CD4-positive, alpha-beta T cell (primary cell): ENCODE measurements around the gene DECR2. TPM values are rescaled to one million over a fixed set of nuclear protein-coding genes. Genes with fewer than 3 reads are reported as not detected.

Experiments
- ATAC-seq: fragments of 200-7000 bp; cut with Tn5 transposase; one replicate; pipeline ENCODE4 v1.10.0; 2022; ENCODE audit warnings: mild to moderate bottlenecking; ENCODE audit not compliant: poor library complexity
- CTCF ChIA-PET: fragments of 350-600 bp; sonication (Branson Sonifier 250); formaldehyde crosslinking; loops from one replicate; lab custom pipeline; 2021; ENCODE audit warnings: antibody characterized with exemption, inconsistent platforms; lab: Charles Lee
- POLR2A ChIA-PET: fragments of 350-600 bp; sonication (Branson Sonifier 250); formaldehyde crosslinking; loops from one replicate; lab custom pipeline; 2021; ENCODE audit warnings: antibody characterized with exemption, inconsistent platforms; lab: Charles Lee
- DNase-seq, 14 experiments: peaks; one replicate each; pipeline ENCODE4 v3.0.0-alpha.2; 2013 to 2020; ENCODE audit warnings: mixed read lengths in 2 of 14
- H3K27ac ChIP-seq, 2 donors: one replicate each; pipeline versions ENCODE4 v1.5.1 to v1.7.0; 2013; ENCODE audit warnings: low read length in 2 of 2, low read depth in 1 of 2, mild to moderate bottlenecking in 1 of 2
- H3K27me3 ChIP-seq, 2 experiments: 1 replicate in 1 of 2; 2 replicates in 1 of 2; pipeline versions ENCODE4 v1.6.1 to v1.7.0; 2013; ENCODE audit warnings: low read length in 2 of 2, control low read depth in 1 of 2, mild to moderate bottlenecking in 1 of 2, moderate library complexity in 1 of 2; ENCODE audit not compliant: insufficient read depth in 2 of 2, control insufficient read depth in 1 of 2
- H3K36me3 ChIP-seq: one replicate; pipeline ENCODE4 v1.6.1; 2013; ENCODE audit warnings: low read length, control low read depth; ENCODE audit not compliant: insufficient read depth
- H3K4me1 ChIP-seq: one replicate; pipeline ENCODE4 v1.6.1; 2013; ENCODE audit warnings: low read length, control low read depth; ENCODE audit not compliant: insufficient read depth
- H3K4me3 ChIP-seq: one replicate; pipeline ENCODE4 v1.5.1; 2013; ENCODE audit warnings: mild to moderate bottlenecking, low read length, moderate library complexity
- H3K9me3 ChIP-seq, 2 experiments: 1 replicate in 1 of 2; 2 replicates in 1 of 2; pipeline versions ENCODE4 v1.6.1 to v1.7.0; 2013; ENCODE audit warnings: low read length in 2 of 2, mild to moderate bottlenecking in 2 of 2, control low read depth in 1 of 2, moderate library complexity in 1 of 2; ENCODE audit not compliant: control insufficient read depth in 1 of 2, insufficient read depth in 1 of 2
- H3K27ac Mint-ChIP-seq: one replicate; pipeline ENCODE4 v1.8.0; 2020; ENCODE audit warnings: mixed read lengths
- H3K27me3 Mint-ChIP-seq: one replicate; pipeline ENCODE4 v1.8.0; 2021; ENCODE audit warnings: mixed read lengths
- H3K36me3 Mint-ChIP-seq: one replicate; pipeline ENCODE4 v1.8.0; 2021; ENCODE audit warnings: low read depth, mixed read lengths
- H3K4me1 Mint-ChIP-seq: one replicate; pipeline ENCODE4 v1.8.0; 2021; ENCODE audit warnings: low read depth, mixed read lengths
- H3K4me3 Mint-ChIP-seq: one replicate; pipeline ENCODE4 v1.8.0; 2020; ENCODE audit warnings: mild to moderate bottlenecking, mixed read lengths
- H3K9me3 Mint-ChIP-seq: one replicate; pipeline ENCODE4 v1.8.0; 2020; ENCODE audit warnings: mixed read lengths
- CTCF ChIP-seq: fragments of 200-600 bp; IDR thresholded peaks from one replicate; pipeline ENCODE4 v1.8.0; 2022; ENCODE audit warnings: antibody characterized with exemption, mild to moderate bottlenecking
- intact Hi-C, 2 experiments: fragments of 100-400 bp; cut with DNase I in 1 of 2; cut with micrococcal nuclease in 1 of 2; formaldehyde crosslinking; loops; one replicate each; pipeline versions ENCODE4 v1.15.1 to v1.9.0; 2023 to 2025; cut with DNase I, micrococcal nuclease
- total RNA-seq, 174 experiments: library from RNA in 2 of 174; stranded (reverse) in 2 of 174; gene quantifications; one replicate each; pipeline ENCODE4 v1.2.3 and lab custom pipeline; 2021 to 2026

Gene DECR2
- total RNA-seq, 2 experiments from 2014 or later: 5.7 to 7.0 TPM

- no peak for TF ChIP-seq CTCF
- POLR2A ChIA-PET: no interaction called here
- Mint-ChIP-seq H3K9me3 (no peaks in the 10 kb centered on the region), H3K27ac (no peak overlapping the region), H3K27me3 (no peaks in the 10 kb centered on the region), H3K4me3 (no peak overlapping the region), H3K4me1 (no peaks in the 10 kb centered on the region), H3K36me3 (no peaks in the 10 kb centered on the region)
- Histone ChIP-seq H3K4me1 (peaks cover 2% of the 10 kb centered on the region), H3K27me3 (no peaks in the 10 kb centered on the region), H3K9me3 (no peaks in the 10 kb centered on the region), H3K27ac (no peak overlapping the region), H3K4me3 (no peak overlapping the region), H3K36me3 (no peaks in the 10 kb centered on the region)
- CTCF ChIA-PET: no interaction called here
- DNase-seq (no peak), ATAC-seq (no peak)
- intact Hi-C loops: loop anchor here in 1 of 2 experiments (10.0 kb wide), 1 partner anchor 1378 kb away; the partner anchor contains the start of genes NUBP2 and SPSB3
These were observed 5.6 kb downstream of the DECR2 start for GRCh38 chr16:407253-407652.

GRCh38 chr16:410516-411178 lies 9.0 kb downstream of the DECR2 start:
- TF ChIP-seq CTCF: no peak
- ChIA-PET POLR2A (no interaction called here), CTCF (no interaction called here)
- Mint-ChIP-seq H3K4me1 (no peaks in the 10 kb centered on the region), H3K36me3 (no peaks in the 10 kb centered on the region), H3K4me3 (no peak overlapping the region), H3K27ac (no peak overlapping the region), H3K27me3 (no peaks in the 10 kb centered on the region), H3K9me3 (no peaks in the 10 kb centered on the region)
- H3K36me3 ChIP-seq: no peaks in the 10 kb centered on the region
- DNase-seq: no peak
- H3K27me3 ChIP-seq: no peaks in the 10 kb centered on the region
- no peak overlapping the region for H3K27ac ChIP-seq
- H3K9me3 ChIP-seq: no peaks in the 10 kb centered on the region
- H3K4me1 ChIP-seq: no peaks in the 10 kb centered on the region
- no peak for ATAC-seq
- intact Hi-C loops: no loop called here
- H3K4me3 ChIP-seq: no peak overlapping the region

GRCh38 chr16:411576-412265 lies 10.0 kb downstream of the DECR2 start:
- Mint-ChIP-seq H3K36me3 (no peaks in the 10 kb centered on the region), H3K4me1 (no peaks in the 10 kb centered on the region), H3K27me3 (no peaks in the 10 kb centered on the region), H3K9me3 (no peaks in the 10 kb centered on the region), H3K4me3 (no peak overlapping the region), H3K27ac (no peak overlapping the region)
- Histone ChIP-seq H3K27ac (no peak overlapping the region), H3K9me3 (no peaks in the 10 kb centered on the region), H3K27me3 (no peaks in the 10 kb centered on the region), H3K4me1 (no peaks in the 10 kb centered on the region), H3K4me3 (no peak overlapping the region), H3K36me3 (no peaks in the 10 kb centered on the region)
- CTCF ChIA-PET: no interaction called here
- DNase-seq: no peak
- POLR2A ChIA-PET: no interaction called here
- no peak for TF ChIP-seq CTCF
- intact Hi-C loops: no loop called here
- ATAC-seq: no peak
